T-cell (primary cell): ENCODE results near the gene SLC17A1. TPM values are rescaled to one million over a fixed set of nuclear protein-coding genes. Genes with fewer than 3 reads are reported as not detected.

Experiments used
- ATAC-seq, 4 experiments: fragments of 200-7000 bp in 3 of 4; fragments of 150-1000 bp in 1 of 4; cut with Tn5 transposase; replicated peaks in 1 of 4; 1 replicate in 3 of 4; 2 replicates in 1 of 4; pipeline ENCODE4 v1.10.0; 2021; ENCODE audit warnings: moderate library complexity in 3 of 4, mild to moderate bottlenecking in 2 of 4, moderate number of reproducible peaks in 1 of 4
- CTCF ChIA-PET, 2 donors: fragments of 300-600 bp; sonication (Branson Sonifier 250); formaldehyde crosslinking; loops; one replicate each; lab custom pipeline; 2022; ENCODE audit warnings: antibody characterized with exemption in 2 of 2; lab: Charles Lee
- POLR2A ChIA-PET, 2 donors: fragments of 300-600 bp; sonication (Branson Sonifier 250); formaldehyde crosslinking; loops; one replicate each; lab custom pipeline; 2022; ENCODE audit warnings: antibody characterized with exemption in 2 of 2; lab: Charles Lee
- DNase-seq, 35 experiments: peaks; one replicate each; pipeline versions ENCODE4 v3.0.0 to v3.0.0-alpha.2; 2013 to 2023
- H3K27ac ChIP-seq: one replicate; pipeline ENCODE4 v1.5.1; 2013; ENCODE audit warnings: low read length
- H3K27me3 ChIP-seq, 2 experiments: replicated peaks in 1 of 2; 1 replicate in 1 of 2; 2 replicates in 1 of 2; pipeline versions ENCODE4 v1.6.1 to v1.7.0; 2013; ENCODE audit warnings: low read length in 1 of 2, mixed read lengths in 1 of 2; ENCODE audit not compliant: control insufficient read depth in 2 of 2, insufficient read depth in 2 of 2; ENCODE audit errors: extremely low read depth in 1 of 2
- H3K36me3 ChIP-seq, 2 donors: 1 replicate in 1 of 2; 2 replicates in 1 of 2; pipeline versions ENCODE4 v1.6.1 to v1.7.0; 2013; ENCODE audit warnings: low read length in 1 of 2; ENCODE audit not compliant: control insufficient read depth in 2 of 2, insufficient read depth in 1 of 2; ENCODE audit errors: extremely low read depth in 1 of 2
- H3K4me1 ChIP-seq, 2 experiments: 1 replicate in 1 of 2; 2 replicates in 1 of 2; pipeline versions ENCODE4 v1.6.1 to v1.7.0; 2013; ENCODE audit warnings: low read length in 2 of 2, mixed read lengths in 1 of 2; ENCODE audit not compliant: insufficient read depth in 2 of 2, control insufficient read depth in 1 of 2; ENCODE audit errors: extremely low read depth in 1 of 2
- H3K4me3 ChIP-seq, 2 donors: 1 replicate in 1 of 2; 2 replicates in 1 of 2; pipeline versions ENCODE4 v1.5.1 to v1.7.0; 2013; ENCODE audit warnings: mild to moderate bottlenecking in 2 of 2, low read length in 1 of 2, moderate library complexity in 1 of 2; ENCODE audit not compliant: control insufficient read depth in 1 of 2; ENCODE audit errors: extremely low read depth in 1 of 2
- H3K9me3 ChIP-seq: 2 replicates; pipeline ENCODE4 v1.7.0; 2013
- H3K27ac Mint-ChIP-seq, 2 donors: one replicate each; pipeline ENCODE4 v1.8.0; 2020 to 2021; ENCODE audit warnings: mild to moderate bottlenecking in 2 of 2, mixed read lengths in 2 of 2
- H3K27me3 Mint-ChIP-seq, 2 donors: one replicate each; pipeline ENCODE4 v1.8.0; 2021 to 2022; ENCODE audit warnings: mixed read lengths in 2 of 2
- H3K36me3 Mint-ChIP-seq: one replicate; pipeline ENCODE4 v1.8.0; 2021; ENCODE audit warnings: mixed read lengths
- H3K4me1 Mint-ChIP-seq, 3 donors: one replicate each; pipeline ENCODE4 v1.8.0; 2020 to 2022; ENCODE audit warnings: mixed read lengths in 3 of 3, mild to moderate bottlenecking in 1 of 3
- H3K4me3 Mint-ChIP-seq, 3 donors: one replicate each; pipeline ENCODE4 v1.8.0; 2020 to 2022; ENCODE audit warnings: mild to moderate bottlenecking in 3 of 3, mixed read lengths in 3 of 3, moderate library complexity in 3 of 3
- H3K9me3 Mint-ChIP-seq, 3 donors: one replicate each; pipeline ENCODE4 v1.8.0; 2020 to 2022; ENCODE audit warnings: mixed read lengths in 3 of 3
- WGBS: methylation state at CpG from one replicate; pipeline ENCODE4 v1.1.5; 2013; ENCODE audit warnings: missing lambda C conversion rate; ENCODE audit not compliant: insufficient coverage; 5-methylcytosine and 5-hydroxymethylcytosine counted together
- total RNA-seq, 35 experiments: library from RNA in 6 of 35; stranded (reverse) in 6 of 35; fragments of 120-200 nt in 1 of 35; gene quantifications; one replicate each; pipeline versions ENCODE4 v1.2.1 to v1.2.4 and lab custom pipeline; 2013 to 2026

The SLC17A1 gene
- total RNA-seq, 5 donors from 2014 or later (not counting 1 experiment from before 2014, with no cell fraction given) = 0.16 TPM; not detected in 4

- no peak for DNase-seq
- Mint-ChIP-seq H3K4me1 (no peaks in the 10 kb centered on the region), H3K36me3 (no peaks in the 10 kb centered on the region), H3K4me3 (no peak overlapping the region), H3K27me3 (peaks cover 3 to 5% of the 10 kb centered on the region in 2 donors), H3K9me3 (no peaks in the 10 kb centered on the region), H3K27ac (no peak overlapping the region)
- Histone ChIP-seq H3K36me3 (no peaks in the 10 kb centered on the region), H3K27ac (no peak overlapping the region), H3K9me3 (no peaks in the 10 kb centered on the region), H3K4me1 (no peaks in the 10 kb centered on the region), H3K27me3 (no peaks in the 10 kb centered on the region), H3K4me3 (no peak overlapping the region)
- ATAC-seq = no peak
- CTCF ChIA-PET = no interaction called here
- POLR2A ChIA-PET = no interaction called here
- WGBS = 90% methylated on average over 1 of the region's 1 CpG
Observed at GRCh38 chr6:25781134-25781533, 50.7 kb downstream of the SLC17A1 start.

GRCh38 chr6:25777856-25778649 lies 53.8 kb downstream of the SLC17A1 start:
- H3K27ac Mint-ChIP-seq = no peak overlapping the region
- Histone ChIP-seq H3K27ac (no peak overlapping the region), H3K27me3 (no peaks in the 10 kb centered on the region), H3K4me3 (no peak overlapping the region), H3K9me3 (no peaks in the 10 kb centered on the region), H3K36me3 (no peaks in the 10 kb centered on the region), H3K4me1 (no peaks in the 10 kb centered on the region)
- ChIA-PET POLR2A (no interaction called here), CTCF (no interaction called here)
- ATAC-seq (no peak), DNase-seq (no peak)
- H3K4me3 Mint-ChIP-seq = no peak overlapping the region
- peaks cover 6 to 7% of the 10 kb centered on the region in 2 donors for H3K27me3 Mint-ChIP-seq
- no peaks in the 10 kb centered on the region for H3K36me3 Mint-ChIP-seq
- WGBS = no CpG with 5 or more reads among the region's 4 CpGs
- no peaks in the 10 kb centered on the region for H3K9me3 Mint-ChIP-seq
- no peaks in the 10 kb centered on the region for H3K4me1 Mint-ChIP-seq

- WGBS = no CpG with 5 or more reads among the region's 2 CpGs
- Mint-ChIP-seq H3K36me3 (no peaks in the 10 kb centered on the region), H3K4me3 (no peak overlapping the region), H3K27me3 (peaks cover 6 to 7% of the 10 kb centered on the region in 2 donors), H3K27ac (no peak overlapping the region), H3K9me3 (no peaks in the 10 kb centered on the region), H3K4me1 (no peaks in the 10 kb centered on the region)
- Histone ChIP-seq H3K9me3 (no peaks in the 10 kb centered on the region), H3K4me3 (no peak overlapping the region), H3K27ac (no peak overlapping the region), H3K27me3 (no peaks in the 10 kb centered on the region), H3K4me1 (no peaks in the 10 kb centered on the region), H3K36me3 (no peaks in the 10 kb centered on the region)
- CTCF ChIA-PET = no interaction called here
- no peak for DNase-seq
- ATAC-seq = no peak
- POLR2A ChIA-PET = no interaction called here
Observed at GRCh38 chr6:25777031-25777430, 54.8 kb downstream of the SLC17A1 start.

GRCh38 chr6:25774120-25774715 lies 57.6 kb downstream of the SLC17A1 start:
- CTCF ChIA-PET = no interaction called here
- POLR2A ChIA-PET = no interaction called here
- ATAC-seq = no peak

GRCh38 chr6:25769983-25770382 lies 61.9 kb downstream of the SLC17A1 start:
- Histone ChIP-seq H3K27ac (no peak overlapping the region), H3K36me3 (no peaks in the 10 kb centered on the region), H3K27me3 (no peaks in the 10 kb centered on the region), H3K9me3 (no peaks in the 10 kb centered on the region), H3K4me1 (no peaks in the 10 kb centered on the region), H3K4me3 (no peak overlapping the region)
- ATAC-seq (no peak), DNase-seq (no peak)
- no CpG with 5 or more reads among the region's 2 CpGs for WGBS
- POLR2A ChIA-PET = no interaction called here
- Mint-ChIP-seq H3K27me3 (peaks cover 15 to 22% of the 10 kb centered on the region in 2 donors), H3K4me3 (no peak overlapping the region), H3K27ac (no peak overlapping the region), H3K4me1 (no peaks in the 10 kb centered on the region), H3K9me3 (no peaks in the 10 kb centered on the region), H3K36me3 (no peaks in the 10 kb centered on the region)
- CTCF ChIA-PET = no interaction called here

More at GRCh38 chr6:25774120-25774715, 57.6 kb downstream of the SLC17A1 start:
- no peaks in the 10 kb centered on the region for H3K36me3 ChIP-seq
- Mint-ChIP-seq H3K27ac (no peak overlapping the region), H3K9me3 (no peaks in the 10 kb centered on the region), H3K27me3 (peaks cover 13 to 15% of the 10 kb centered on the region in 2 donors), H3K4me1 (no peaks in the 10 kb centered on the region), H3K36me3 (no peaks in the 10 kb centered on the region), H3K4me3 (no peak overlapping the region)
- H3K27ac ChIP-seq = no peak overlapping the region
- no CpG with 5 or more reads among the region's 2 CpGs for WGBS
- no peak overlapping the region for H3K4me3 ChIP-seq
- no peak for DNase-seq
- H3K27me3 ChIP-seq = no peaks in the 10 kb centered on the region
- no peaks in the 10 kb centered on the region for H3K9me3 ChIP-seq
- no peaks in the 10 kb centered on the region for H3K4me1 ChIP-seq

GRCh38 chr6:25768566-25768965 lies 63.3 kb downstream of the SLC17A1 start:
- H3K27ac Mint-ChIP-seq = no peak overlapping the region
- Histone ChIP-seq H3K9me3 (no peaks in the 10 kb centered on the region), H3K27me3 (peaks cover 0 to 2% of the 10 kb centered on the region in 2 experiments), H3K36me3 (no peaks in the 10 kb centered on the region), H3K27ac (no peak overlapping the region), H3K4me1 (no peaks in the 10 kb centered on the region), H3K4me3 (no peak overlapping the region)
- WGBS = 86% methylated on average over 1 of the region's 1 CpG
- ChIA-PET CTCF (no interaction called here), POLR2A (no interaction called here)
- DNase-seq (no peak), ATAC-seq (no peak)
- no peaks in the 10 kb centered on the region for H3K36me3 Mint-ChIP-seq
- H3K27me3 Mint-ChIP-seq = peaks cover 20 to 24% of the 10 kb centered on the region in 2 donors
- H3K4me1 Mint-ChIP-seq = no peaks in the 10 kb centered on the region
- no peak overlapping the region for H3K4me3 Mint-ChIP-seq
- no peaks in the 10 kb centered on the region for H3K9me3 Mint-ChIP-seq
